Fibroblast of villous mesenchyme (primary cell): ENCODE measurements around the gene SPON2. TPM values are rescaled to one million over a fixed set of nuclear protein-coding genes. Genes with fewer than 3 reads are reported as not detected.

Experiments
- DNase-seq: peaks from one replicate; pipeline ENCODE4 v3.0.0-alpha.2; 2010; ENCODE audit warnings: low read depth
- H3K4me3 ChIP-seq: 2 replicates; pipeline ENCODE4 v1.5.1; 2011; ENCODE audit warnings: low read depth, mild to moderate bottlenecking, low read length
- CTCF ChIP-seq: IDR thresholded peaks from 2 replicates; pipeline ENCODE4 v1.5.1; 2012; ENCODE audit warnings: low read depth, mild to moderate bottlenecking, low read length; ENCODE audit not compliant: insufficient read depth
- total RNA-seq: library from RNA; depleted of rRNA; stranded (reverse); fragments of >200 nt; gene quantifications from 2 replicates; pipeline ENCODE4 v1.2.3, GENCODE V29; 2012

Gene SPON2
- 197 and 601 TPM in 2 replicates for total RNA-seq

DNA sequence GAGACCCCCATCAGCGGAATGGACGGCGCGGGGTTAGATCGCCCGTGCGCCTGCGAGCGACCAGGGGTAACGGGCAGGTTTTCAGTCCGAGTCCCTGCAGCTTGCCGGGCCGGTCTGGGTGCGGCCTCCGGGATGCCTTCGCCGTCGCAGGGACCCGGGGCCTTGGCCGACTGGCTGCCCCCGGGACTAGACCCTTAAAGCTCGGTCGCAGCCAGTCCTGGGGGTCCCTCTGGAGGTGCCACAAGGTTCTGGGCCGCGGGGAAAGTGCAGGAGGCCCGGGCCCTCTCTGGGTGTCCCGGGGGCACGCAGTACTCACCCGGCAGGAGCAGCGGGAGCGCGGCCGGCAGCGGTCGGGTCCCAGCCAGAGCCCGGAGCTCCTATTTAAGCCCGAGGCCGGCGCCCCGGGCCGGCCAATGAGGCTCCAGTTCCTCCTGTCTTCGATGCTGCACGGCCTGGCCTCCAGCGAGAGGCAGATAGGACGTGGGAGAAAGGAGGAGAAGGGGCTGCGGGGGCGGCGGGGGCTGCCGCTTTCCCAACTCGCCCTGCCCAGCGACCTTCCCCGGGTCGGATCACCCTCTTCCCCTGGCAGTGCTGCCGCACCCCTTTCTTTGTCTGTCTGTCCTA, at the start of gene SPON2:
SPON2 (minus strand) TSS at position 356 of the 624 bp plus-strand sequence.
- TF ChIP-seq CTCF, result no peak
- H3K4me3 ChIP-seq, result peak within 1 kb of the TSS; percentile 89
- DNase-seq, result peak; percentile 81

GRCh38 chr4:1221155-1221870, 48.9 kb upstream of the SPON2 start:
- no peak overlapping the region for H3K4me3 ChIP-seq
- DNase-seq, result no peak
- no peak for TF ChIP-seq CTCF

DNA sequence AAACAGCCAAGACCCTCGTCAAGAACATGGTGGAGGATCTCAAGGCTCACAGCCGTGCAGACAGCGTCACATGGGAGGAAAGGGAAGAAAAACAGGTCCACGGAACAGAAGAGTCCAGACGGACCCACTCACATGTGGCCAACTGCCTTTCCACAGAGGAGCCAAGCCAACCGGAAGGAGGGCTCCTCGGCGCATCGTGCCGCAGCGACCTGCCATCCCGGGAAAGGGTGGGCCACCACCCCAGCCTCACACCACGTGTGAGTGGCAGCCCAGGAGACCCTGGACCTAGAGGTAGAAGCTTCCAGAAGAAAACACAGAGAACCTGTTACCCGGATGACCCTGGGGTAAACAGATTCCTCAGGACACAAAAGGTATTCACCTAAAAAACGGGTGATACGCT, 48.2 kb upstream of the SPON2 start:
- TF ChIP-seq CTCF, result no peak
- no peak for DNase-seq
- no peak overlapping the region for H3K4me3 ChIP-seq

- DNase-seq, result peak; percentile 53
- no peak for TF ChIP-seq CTCF
- H3K4me3 ChIP-seq, result no peak overlapping the region
Observed at GRCh38 chr4:1219566-1219950, 47.2 kb upstream of the SPON2 start.

DNA sequence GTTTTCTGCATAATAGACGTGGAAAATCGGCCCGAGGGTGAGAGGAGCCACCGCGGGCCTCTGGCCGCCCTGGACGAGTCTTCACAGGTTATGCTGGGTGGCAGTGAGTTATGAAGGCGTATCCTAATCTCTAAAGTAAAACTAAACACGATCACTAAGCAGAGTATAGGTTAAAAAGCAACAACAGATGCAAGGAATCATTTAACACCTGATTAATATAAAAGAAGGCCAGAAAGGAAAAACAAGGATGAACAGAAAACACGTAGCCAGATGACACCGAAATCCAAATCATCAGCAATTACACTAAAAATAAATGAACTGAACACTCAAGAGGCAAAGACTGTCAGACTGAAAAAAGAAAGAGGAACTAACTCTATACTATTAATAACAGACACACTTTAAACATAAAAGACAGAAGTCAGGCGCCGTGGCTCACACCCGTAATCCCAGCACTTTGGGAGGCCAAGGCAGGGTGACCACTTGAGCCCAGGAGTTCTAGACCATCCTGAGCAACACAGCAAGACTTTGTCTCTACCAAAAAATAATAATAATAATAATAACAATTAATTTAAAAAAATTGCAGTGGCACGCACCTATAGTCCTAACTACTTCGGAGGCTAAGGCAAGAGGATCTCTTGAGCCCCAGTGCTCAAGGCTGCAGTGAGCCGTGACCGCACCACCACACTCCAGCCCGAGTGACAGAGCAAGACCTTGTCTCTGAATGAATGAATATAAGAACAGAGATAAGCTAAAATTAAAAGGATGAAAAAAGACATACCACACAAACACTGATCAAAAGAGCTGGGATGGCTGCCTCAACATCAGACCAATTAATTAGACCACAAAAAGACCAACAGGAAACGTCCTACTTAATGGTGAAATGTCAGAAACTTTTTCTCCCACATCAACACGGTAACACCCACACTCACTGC, 46.5 kb upstream of the SPON2 start:
- no peak for TF ChIP-seq CTCF
- no peak for DNase-seq
- no peak overlapping the region for H3K4me3 ChIP-seq

DNA sequence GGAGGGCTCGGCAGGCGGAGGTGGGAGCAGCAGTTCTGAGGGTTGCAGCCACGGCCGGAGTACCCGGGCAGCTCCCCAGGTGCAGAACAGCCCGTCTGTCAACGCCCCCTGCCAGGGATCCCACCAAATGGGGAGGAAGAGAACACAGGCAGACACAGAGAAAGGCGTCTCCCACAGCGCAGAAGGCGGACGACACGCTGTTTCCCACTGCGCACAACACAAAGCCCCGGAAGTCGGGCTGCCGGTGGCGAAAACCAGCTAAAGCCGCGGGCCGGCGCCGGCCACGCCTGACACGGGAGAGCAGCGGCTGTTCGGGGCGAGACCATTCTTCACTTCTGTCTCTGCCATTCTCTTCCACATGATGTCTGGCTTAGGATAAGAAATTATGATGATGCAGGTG, 45.0 kb upstream of the SPON2 start:
- no peak overlapping the region for H3K4me3 ChIP-seq
- no peak for TF ChIP-seq CTCF

More for the DNA sequence above, 45.0 kb upstream of the SPON2 start:
- DNase-seq, result no peak
